LNCaP clone FGC (cell line): Measurements from ENCODE around the gene TRNP1.

Experiments used
- DNase-seq: peaks from one replicate; pipeline ENCODE4 v3.0.0-alpha.2; 2011; ENCODE audit warnings: low read depth
- H3K4me3 ChIP-seq: 2 replicates; pipeline ENCODE4 v1.5.1; 2011; ENCODE audit warnings: mild to moderate bottlenecking, low read depth, low read length, control low read depth
- TF ChIP-seq, protein P1 (sequence below): IDR thresholded peaks from 2 replicates; pipeline ENCODE4 v1.5.1; 2012; ENCODE audit warnings: mild to moderate bottlenecking; ENCODE audit not compliant: control insufficient read depth, insufficient read depth; ENCODE audit errors: extremely low read depth

The TRNP1 gene

DNA sequence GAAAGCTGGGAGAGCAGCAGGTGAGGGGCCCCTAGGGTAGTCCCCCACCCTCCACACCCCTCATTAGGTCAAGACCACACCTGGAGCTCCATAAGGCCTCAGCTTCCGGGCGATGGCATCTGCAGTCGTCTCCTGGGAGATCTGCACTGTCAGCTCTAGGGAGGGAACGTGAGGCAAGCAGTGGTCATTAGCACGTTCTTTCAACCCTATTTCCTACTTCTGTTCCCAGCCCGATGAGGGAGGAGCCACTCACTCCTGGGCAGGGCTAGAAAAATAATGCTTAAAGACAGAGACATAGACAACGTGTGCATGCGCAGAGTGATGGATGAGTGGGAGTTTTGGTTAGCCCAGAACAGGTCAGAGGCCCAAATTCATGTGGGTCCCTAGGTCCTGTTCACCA is 42.9 kb upstream of the TRNP1 start:
- H3K4me3 ChIP-seq, result no peak overlapping the region
- TF ChIP-seq, protein P1, sequence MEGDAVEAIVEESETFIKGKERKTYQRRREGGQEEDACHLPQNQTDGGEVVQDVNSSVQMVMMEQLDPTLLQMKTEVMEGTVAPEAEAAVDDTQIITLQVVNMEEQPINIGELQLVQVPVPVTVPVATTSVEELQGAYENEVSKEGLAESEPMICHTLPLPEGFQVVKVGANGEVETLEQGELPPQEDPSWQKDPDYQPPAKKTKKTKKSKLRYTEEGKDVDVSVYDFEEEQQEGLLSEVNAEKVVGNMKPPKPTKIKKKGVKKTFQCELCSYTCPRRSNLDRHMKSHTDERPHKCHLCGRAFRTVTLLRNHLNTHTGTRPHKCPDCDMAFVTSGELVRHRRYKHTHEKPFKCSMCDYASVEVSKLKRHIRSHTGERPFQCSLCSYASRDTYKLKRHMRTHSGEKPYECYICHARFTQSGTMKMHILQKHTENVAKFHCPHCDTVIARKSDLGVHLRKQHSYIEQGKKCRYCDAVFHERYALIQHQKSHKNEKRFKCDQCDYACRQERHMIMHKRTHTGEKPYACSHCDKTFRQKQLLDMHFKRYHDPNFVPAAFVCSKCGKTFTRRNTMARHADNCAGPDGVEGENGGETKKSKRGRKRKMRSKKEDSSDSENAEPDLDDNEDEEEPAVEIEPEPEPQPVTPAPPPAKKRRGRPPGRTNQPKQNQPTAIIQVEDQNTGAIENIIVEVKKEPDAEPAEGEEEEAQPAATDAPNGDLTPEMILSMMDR, result no peak
- DNase-seq, result no peak

DNA sequence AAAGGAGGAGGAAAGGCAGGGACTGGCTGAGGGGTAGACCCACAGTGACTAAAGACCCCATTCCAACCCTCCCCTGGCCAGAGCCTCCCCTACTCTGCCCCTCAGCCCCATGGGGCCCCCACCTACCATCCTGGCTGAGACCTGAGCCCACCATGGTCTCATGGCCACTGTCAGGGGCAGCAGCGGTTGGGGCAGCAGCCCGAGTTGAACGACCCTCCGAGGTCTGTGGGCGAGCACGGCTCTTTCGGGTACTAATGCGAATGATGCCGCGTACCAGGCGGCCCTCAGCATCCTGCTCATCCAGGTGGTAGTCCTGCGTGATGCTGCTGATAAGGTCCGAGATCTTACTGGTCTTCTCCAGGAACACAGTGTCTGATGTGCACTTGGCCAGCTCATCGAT is 42.3 kb upstream of the TRNP1 start:
- DNase-seq, result no peak
- no peak overlapping the region for H3K4me3 ChIP-seq
- TF ChIP-seq, protein P1, result no peak

DNA sequence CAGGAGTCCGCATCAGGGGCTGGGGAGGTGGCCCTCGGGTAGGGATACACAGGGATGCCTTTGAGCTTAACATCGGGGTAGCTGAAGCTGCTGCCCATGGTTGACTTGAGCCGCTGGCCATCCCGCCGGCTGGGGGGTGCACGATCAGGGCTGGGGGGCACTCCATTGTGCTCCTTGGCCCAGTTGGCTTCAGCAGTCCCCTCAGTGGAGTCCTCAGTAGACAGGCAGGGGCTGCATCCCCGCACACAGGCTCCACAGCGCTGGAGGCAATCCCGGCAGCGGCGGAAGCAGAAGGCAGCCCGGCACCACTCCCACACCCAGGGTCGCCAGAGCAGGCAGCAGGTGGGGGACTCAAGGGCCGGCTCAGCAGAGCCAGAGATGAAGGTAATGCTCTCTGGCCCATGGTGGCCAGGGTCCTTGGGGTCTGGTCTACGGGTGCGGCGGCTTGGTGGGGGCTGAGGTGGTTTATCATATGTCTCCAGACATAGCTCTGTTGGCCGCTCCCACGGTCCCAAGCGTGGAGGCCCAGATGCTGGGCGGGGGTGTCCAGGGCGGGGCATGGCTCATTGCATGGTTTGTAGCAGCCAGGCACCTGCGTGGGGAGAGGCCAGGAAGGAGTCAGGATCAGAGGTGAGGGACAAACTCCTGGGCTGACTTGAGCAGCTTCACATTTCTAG is 41.5 kb upstream of the TRNP1 start:
- no peak overlapping the region for H3K4me3 ChIP-seq
- TF ChIP-seq, protein P1, result no peak
- DNase-seq, result no peak

DNA sequence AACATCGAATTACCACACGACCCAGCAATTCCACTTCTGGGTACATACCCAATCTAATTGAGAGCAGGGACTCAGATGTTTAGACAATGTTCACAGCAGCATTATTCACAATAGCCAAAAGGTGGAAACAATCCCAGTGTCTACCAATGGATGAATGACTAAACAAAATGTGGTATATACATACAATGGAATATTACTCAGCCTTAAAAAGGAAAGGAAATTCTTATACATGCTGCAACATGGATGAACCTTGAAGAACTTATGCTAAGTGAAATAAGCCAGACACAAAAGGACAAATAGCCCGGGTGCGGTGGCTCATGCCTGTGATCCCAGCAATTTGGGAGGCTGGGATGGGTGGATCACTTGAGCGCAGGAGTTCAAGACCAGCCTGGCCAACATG is 40.1 kb upstream of the TRNP1 start:
- no peak overlapping the region for H3K4me3 ChIP-seq
- TF ChIP-seq, protein P1, result no peak
- no peak for DNase-seq

DNA sequence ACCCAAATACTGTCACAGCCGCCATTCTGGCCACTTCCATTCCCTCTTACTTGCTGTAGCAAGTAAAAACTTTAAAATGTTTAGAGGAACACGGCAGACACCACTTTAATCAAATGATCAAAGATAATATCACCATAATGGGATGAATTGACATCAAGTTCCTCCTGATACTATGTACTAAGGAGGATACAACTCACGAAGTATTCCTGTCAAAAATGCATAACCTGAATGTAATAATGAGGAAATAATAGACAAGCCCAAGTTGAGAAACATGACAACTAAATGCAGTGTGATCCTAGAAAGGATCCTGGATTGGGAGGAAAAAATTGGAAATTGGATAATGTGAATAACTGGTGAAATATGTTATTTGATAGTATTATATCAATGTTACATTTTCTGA is 37.2 kb upstream of the TRNP1 start:
- no peak overlapping the region for H3K4me3 ChIP-seq
- TF ChIP-seq, protein P1, result no peak

DNA sequence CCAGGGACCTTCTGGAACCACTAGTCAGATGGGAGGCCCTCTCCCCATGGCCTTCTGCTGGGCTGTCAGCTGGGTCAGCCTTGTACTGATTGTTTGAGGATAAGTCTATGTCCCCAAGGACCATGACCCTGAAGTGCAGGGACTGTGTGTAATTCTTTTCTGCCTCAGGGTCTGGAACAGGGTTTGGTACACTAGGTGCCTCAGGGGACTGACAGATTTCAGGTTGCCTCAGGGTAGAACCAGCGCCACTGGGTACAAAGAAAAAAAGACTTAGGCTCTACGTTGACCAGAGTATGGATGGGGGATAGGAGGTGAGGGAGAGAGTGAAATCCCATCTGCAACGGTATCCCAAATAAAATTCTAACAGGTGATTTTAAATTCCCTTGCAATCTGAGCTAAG is 36.2 kb upstream of the TRNP1 start:
- H3K4me3 ChIP-seq, result no peak overlapping the region
- DNase-seq, result no peak
- TF ChIP-seq, protein P1, result no peak

More for the DNA sequence above, 37.2 kb upstream of the TRNP1 start:
- DNase-seq, result no peak

DNA sequence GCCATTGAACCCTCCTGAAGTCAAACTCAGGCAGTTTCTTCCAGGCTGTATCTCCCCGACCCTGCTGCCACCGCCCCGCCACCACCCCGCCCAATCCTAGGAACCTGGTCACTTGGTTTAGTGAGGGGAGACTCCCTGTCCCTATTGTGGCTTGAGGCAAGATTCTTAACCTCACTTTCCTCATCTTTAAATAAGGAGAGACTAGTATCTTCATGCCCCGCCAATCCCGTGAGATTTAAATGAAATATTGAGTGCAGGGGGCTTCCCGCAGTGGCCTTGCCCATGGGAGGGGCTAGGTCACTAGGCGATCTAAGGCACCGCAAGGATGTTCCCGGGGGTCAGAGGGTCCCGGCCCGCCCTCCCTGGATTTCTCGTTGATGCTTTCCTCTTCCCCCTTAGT is 34.2 kb upstream of the TRNP1 start:
- H3K4me3 ChIP-seq, result peak overlapping the region; percentile 97
- no peak for DNase-seq
- TF ChIP-seq, protein P1, result no peak
